ENCODE data around the gene RASGEF1C.
A peak's percentile ranks its signal among the peaks of the same experiment; 100 is the strongest.

RASGEF1C gene

GRCh38 chr5:180209137-180209581 lies at the start of gene RASGEF1C:
Gene RASGEF1C, minus strand, starts transcription at chr5:180209211. Its CDS starts 71,159 bp downstream, at chr5:180138052.
- peak; percentile 61 for DNase-seq

GRCh38 chr5:180253036-180253824 lies 44.2 kb upstream of the RASGEF1C start:
- DNase-seq = no peak

GRCh38 chr5:180251887-180252286 lies 42.9 kb upstream of the RASGEF1C start:
- DNase-seq = no peak

GRCh38 chr5:180251141-180251540 lies 42.1 kb upstream of the RASGEF1C start:
- DNase-seq = no peak

GRCh38 chr5:180250329-180250728 lies 41.3 kb upstream of the RASGEF1C start:
- DNase-seq = no peak

- DNase-seq = no peak
Observed at GRCh38 chr5:180241600-180241999, 32.6 kb upstream of the RASGEF1C start.

GRCh38 chr5:180238631-180239030 lies 29.6 kb upstream of the RASGEF1C start:
- DNase-seq = no peak

GRCh38 chr5:180235846-180236245 lies 26.8 kb upstream of the RASGEF1C start:
- no peak for DNase-seq

- DNase-seq = no peak
Observed at GRCh38 chr5:180235077-180235476, 26.1 kb upstream of the RASGEF1C start.

- no peak for DNase-seq
Observed at GRCh38 chr5:180234271-180234670, 25.3 kb upstream of the RASGEF1C start.

- no peak for DNase-seq
Observed at GRCh38 chr5:180233729-180234128, 24.7 kb upstream of the RASGEF1C start.

GRCh38 chr5:180230017-180230416 lies 21.0 kb upstream of the RASGEF1C start:
- no peak for DNase-seq

- DNase-seq = no peak
Observed at GRCh38 chr5:180222056-180222455, 13.0 kb upstream of the RASGEF1C start.

- no peak for DNase-seq
Observed at GRCh38 chr5:180217797-180218196, 8.8 kb upstream of the RASGEF1C start.

GRCh38 chr5:180216646-180217171 lies 7.7 kb upstream of the RASGEF1C start:
- DNase-seq = no peak

GRCh38 chr5:180215783-180216630 lies 7.0 kb upstream of the RASGEF1C start:
- no peak for DNase-seq

- no peak for DNase-seq
Observed at GRCh38 chr5:180214870-180215770, 6.1 kb upstream of the RASGEF1C start.

GRCh38 chr5:180213657-180214207 lies 4.7 kb upstream of the RASGEF1C start:
- DNase-seq = no peak

GRCh38 chr5:180213256-180213600 lies 4.2 kb upstream of the RASGEF1C start:
- DNase-seq = no peak

GRCh38 chr5:180212363-180213255 lies 3.6 kb upstream of the RASGEF1C start:
- peak; percentile 12 for DNase-seq

- DNase-seq = no peak
Observed at GRCh38 chr5:180211761-180212035, 2.7 kb upstream of the RASGEF1C start.
